ENCODE results near the gene CMTM7.

DNA sequence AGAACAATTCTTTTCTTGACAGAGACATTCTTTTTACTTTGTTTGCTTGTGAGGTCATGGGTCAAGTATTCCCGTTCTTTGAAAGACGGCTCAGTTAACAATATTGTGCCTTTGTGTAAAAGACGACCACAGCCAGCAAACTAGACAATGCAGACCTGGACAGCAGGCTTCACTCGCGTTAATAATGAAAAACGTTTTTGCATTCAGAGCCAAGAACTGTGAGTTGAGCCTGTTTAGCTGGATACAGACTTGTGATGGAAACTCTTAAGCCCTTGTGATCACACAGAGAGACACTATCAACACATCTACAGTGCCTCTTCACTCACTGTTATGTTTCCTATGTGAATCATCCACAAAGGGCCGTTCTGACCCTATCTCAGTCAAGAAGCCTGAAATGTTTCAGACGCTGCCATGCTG lies 37.3 kb upstream of the CMTM7 start:
- TF ChIP-seq, protein P1, sequence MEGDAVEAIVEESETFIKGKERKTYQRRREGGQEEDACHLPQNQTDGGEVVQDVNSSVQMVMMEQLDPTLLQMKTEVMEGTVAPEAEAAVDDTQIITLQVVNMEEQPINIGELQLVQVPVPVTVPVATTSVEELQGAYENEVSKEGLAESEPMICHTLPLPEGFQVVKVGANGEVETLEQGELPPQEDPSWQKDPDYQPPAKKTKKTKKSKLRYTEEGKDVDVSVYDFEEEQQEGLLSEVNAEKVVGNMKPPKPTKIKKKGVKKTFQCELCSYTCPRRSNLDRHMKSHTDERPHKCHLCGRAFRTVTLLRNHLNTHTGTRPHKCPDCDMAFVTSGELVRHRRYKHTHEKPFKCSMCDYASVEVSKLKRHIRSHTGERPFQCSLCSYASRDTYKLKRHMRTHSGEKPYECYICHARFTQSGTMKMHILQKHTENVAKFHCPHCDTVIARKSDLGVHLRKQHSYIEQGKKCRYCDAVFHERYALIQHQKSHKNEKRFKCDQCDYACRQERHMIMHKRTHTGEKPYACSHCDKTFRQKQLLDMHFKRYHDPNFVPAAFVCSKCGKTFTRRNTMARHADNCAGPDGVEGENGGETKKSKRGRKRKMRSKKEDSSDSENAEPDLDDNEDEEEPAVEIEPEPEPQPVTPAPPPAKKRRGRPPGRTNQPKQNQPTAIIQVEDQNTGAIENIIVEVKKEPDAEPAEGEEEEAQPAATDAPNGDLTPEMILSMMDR (IDR thresholded peaks at IDR 0.05; ENCODE audit: low read depth, low read length): no peak
- no peak for TF ChIP-seq EZH2phosphoT487 (IDR thresholded peaks at IDR 0.05; ENCODE audit: low read depth)

Measured in OCI-LY3 (cell line).